Upper lobe of left lung (tissue), 4 donors: Measurements from ENCODE around the gene GTPBP10.

Experiments used
- POLR2A ChIP-seq, 4 donors: fragments of 450-650 bp; IDR thresholded peaks; one replicate each; pipeline ENCODE4 v1.5.1; 2016 to 2017; ENCODE audit warnings: antibody characterized with exemption in 4 of 4, mild to moderate bottlenecking in 2 of 4
- POLR2AphosphoS5 ChIP-seq, 2 donors: sonication (generic); formaldehyde crosslinking; IDR thresholded peaks; one replicate each; pipeline ENCODE4 v1.5.1; 2017; ENCODE audit warnings: antibody characterized with exemption in 2 of 2
- TF ChIP-seq, protein P1 (sequence below), 6 experiments: fragments of 450-650 bp in 4 of 6; fragments of 200-600 bp in 2 of 6; sonication (generic) in 2 of 6; IDR thresholded peaks; one replicate each; pipeline ENCODE4 v1.5.1; 2016 to 2019; ENCODE audit warnings: antibody characterized with exemption in 6 of 6

DNA sequence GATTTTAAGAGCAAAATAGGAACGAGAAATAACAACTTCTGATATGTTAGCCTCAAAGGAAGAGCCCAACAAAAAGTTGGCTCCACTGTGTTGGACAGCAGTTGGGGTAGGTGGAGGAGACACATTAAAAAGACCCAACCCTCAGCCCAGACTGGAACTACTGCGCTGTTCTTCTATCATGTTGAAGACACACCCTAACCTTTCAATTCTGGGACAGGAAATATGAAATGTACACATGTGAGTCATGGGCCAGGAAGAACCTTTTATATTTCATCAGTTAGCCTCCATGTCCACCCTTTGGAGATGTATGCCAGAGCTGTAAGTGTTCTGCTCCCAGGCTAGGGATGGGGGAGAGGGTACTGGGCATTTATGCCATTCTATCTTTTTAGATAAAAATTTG lies 78.9 kb downstream of the GTPBP10 start:
- TF ChIP-seq, protein P1, sequence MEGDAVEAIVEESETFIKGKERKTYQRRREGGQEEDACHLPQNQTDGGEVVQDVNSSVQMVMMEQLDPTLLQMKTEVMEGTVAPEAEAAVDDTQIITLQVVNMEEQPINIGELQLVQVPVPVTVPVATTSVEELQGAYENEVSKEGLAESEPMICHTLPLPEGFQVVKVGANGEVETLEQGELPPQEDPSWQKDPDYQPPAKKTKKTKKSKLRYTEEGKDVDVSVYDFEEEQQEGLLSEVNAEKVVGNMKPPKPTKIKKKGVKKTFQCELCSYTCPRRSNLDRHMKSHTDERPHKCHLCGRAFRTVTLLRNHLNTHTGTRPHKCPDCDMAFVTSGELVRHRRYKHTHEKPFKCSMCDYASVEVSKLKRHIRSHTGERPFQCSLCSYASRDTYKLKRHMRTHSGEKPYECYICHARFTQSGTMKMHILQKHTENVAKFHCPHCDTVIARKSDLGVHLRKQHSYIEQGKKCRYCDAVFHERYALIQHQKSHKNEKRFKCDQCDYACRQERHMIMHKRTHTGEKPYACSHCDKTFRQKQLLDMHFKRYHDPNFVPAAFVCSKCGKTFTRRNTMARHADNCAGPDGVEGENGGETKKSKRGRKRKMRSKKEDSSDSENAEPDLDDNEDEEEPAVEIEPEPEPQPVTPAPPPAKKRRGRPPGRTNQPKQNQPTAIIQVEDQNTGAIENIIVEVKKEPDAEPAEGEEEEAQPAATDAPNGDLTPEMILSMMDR (IDR thresholded peaks at IDR 0.05) = no peak
- TF ChIP-seq POLR2AphosphoS5 (IDR thresholded peaks at IDR 0.05) (no peak), POLR2A (IDR thresholded peaks at IDR 0.05) (no peak)
